BE2C (cell line): Measurements from ENCODE around the gene PLET1.
"Not testable (repeated sequence)": the region's sequence is repeated elsewhere in the genome, so short reads cannot be mapped to it uniquely, and the experiment has no call there.

ENCODE experiments used
- DNase-seq: peaks from one replicate; pipeline ENCODE4 v3.0.0-alpha.2; 2020
- H3K27me3 ChIP-seq: fragments of 250-450 bp; sonication (Bioruptor Pico); 2 replicates; pipeline ENCODE4 v1.5.1; 2020; ENCODE audit warnings: mild to moderate bottlenecking
- H3K36me3 ChIP-seq: fragments of 250-450 bp; sonication (Bioruptor Pico); 2 replicates; pipeline ENCODE4 v1.5.1; 2020; ENCODE audit warnings: mild to moderate bottlenecking
- H3K4me1 ChIP-seq: fragments of 250-450 bp; sonication (Bioruptor Pico); 2 replicates; pipeline ENCODE4 v1.5.1; 2020
- H3K4me3 ChIP-seq: 2 replicates; pipeline ENCODE4 v1.5.1; 2011; ENCODE audit warnings: low read depth, low read length
- H3K9me3 ChIP-seq: fragments of 250-450 bp; sonication (Bioruptor Pico); 2 replicates; pipeline ENCODE4 v1.5.1; 2020
- TF ChIP-seq, protein P1 (sequence below): IDR thresholded peaks from 2 replicates; pipeline ENCODE4 v1.5.1; 2012; ENCODE audit warnings: mild to moderate bottlenecking, low read depth, low read length

Gene PLET1

DNA sequence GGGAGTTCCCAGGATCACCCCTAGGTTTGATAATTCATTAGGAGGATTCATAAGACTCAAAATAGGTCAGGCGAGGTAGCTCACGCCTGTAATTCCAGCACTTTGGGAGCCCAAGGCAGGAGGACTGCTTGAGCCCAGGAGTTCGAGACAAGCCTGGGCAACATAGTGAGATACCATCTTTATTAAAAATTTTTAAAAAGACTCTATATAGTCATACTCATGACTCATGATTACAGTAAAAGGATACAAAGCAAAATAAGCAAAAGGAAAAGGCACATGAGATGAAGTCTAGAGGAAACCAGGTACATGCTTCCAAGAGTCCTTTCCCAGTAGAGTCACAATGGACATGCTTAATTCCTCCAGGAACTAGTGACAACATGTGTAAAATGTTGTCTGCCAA is 48.4 kb downstream of the PLET1 start:
- no peaks in the 10 kb centered on the region for H3K36me3 ChIP-seq
- TF ChIP-seq, protein P1, sequence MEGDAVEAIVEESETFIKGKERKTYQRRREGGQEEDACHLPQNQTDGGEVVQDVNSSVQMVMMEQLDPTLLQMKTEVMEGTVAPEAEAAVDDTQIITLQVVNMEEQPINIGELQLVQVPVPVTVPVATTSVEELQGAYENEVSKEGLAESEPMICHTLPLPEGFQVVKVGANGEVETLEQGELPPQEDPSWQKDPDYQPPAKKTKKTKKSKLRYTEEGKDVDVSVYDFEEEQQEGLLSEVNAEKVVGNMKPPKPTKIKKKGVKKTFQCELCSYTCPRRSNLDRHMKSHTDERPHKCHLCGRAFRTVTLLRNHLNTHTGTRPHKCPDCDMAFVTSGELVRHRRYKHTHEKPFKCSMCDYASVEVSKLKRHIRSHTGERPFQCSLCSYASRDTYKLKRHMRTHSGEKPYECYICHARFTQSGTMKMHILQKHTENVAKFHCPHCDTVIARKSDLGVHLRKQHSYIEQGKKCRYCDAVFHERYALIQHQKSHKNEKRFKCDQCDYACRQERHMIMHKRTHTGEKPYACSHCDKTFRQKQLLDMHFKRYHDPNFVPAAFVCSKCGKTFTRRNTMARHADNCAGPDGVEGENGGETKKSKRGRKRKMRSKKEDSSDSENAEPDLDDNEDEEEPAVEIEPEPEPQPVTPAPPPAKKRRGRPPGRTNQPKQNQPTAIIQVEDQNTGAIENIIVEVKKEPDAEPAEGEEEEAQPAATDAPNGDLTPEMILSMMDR: no peak
- no peak for DNase-seq
- H3K4me1 ChIP-seq: no peaks in the 10 kb centered on the region
- H3K4me3 ChIP-seq: no peak overlapping the region
- no peaks in the 10 kb centered on the region for H3K9me3 ChIP-seq
- no peaks in the 10 kb centered on the region for H3K27me3 ChIP-seq

DNA sequence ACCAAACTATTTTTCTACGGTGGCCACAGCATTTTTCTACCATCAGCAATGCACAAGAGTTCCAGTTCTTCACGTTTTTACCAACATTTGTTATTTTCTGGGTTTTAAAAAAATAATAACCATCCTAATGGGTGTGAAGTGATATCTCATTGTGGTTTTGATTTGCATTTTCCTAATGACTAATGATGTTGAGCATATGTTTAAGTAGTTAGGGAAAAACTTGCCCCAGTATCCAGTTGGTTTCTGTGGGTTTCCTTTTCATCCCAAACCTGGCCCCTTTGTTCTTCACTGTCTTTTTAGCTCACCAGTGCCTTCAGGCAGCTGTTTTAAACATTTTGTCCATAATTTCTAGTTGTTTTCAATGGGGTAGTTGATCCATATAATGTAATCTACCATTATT is 49.1 kb downstream of the PLET1 start:
- Histone ChIP-seq H3K4me3 (no peak overlapping the region), H3K9me3 (no peaks in the 10 kb centered on the region), H3K4me1 (no peaks in the 10 kb centered on the region), H3K27me3 (no peaks in the 10 kb centered on the region), H3K36me3 (no peaks in the 10 kb centered on the region)
- DNase-seq: no peak
- TF ChIP-seq, protein P1: no peak

DNA sequence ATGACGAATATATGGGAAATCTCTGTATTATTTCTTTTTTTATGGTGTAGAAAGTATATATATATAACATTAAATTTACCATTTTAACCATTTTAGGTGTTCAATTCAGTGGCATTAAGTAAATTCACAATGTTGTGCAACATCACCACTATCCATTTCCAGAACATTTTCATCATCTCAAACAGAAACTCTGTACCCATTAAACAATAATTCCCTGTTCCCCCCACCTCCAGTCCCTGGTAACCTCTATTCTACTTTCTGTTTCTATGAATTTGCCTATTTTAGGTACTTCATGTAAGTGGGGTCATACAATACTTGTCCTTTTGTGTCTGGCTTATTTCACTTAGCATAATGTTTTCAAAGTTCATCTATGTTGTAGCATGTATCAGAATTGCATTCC is 49.8 kb downstream of the PLET1 start:
- no peak for DNase-seq
- no peaks in the 10 kb centered on the region for H3K36me3 ChIP-seq
- no peaks in the 10 kb centered on the region for H3K4me1 ChIP-seq
- no peaks in the 10 kb centered on the region for H3K9me3 ChIP-seq
- no peaks in the 10 kb centered on the region for H3K27me3 ChIP-seq
- TF ChIP-seq, protein P1: no peak
- H3K4me3 ChIP-seq: no peak overlapping the region

DNA sequence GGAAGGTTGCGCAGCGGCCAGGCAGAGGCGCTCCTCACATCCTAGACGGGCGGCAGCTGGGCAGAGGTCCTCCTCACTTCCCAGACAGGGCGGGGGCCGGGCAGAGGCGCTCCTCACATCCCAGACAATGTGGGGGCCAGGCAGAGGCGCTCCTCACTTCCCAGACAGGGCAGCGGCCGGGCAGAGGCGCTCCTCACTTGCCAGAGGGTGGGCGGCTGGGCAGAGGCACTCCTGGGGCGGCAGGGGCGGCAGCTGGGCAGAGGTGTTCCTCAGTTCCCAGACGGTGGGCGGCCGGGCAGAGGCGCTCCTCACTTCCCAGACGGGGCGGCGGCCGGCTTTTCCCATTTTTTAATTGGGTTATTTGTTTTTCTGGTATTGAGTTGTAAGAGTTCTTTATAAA is 54.6 kb downstream of the PLET1 start:
- no peaks in the 10 kb centered on the region for H3K4me1 ChIP-seq
- no peaks in the 10 kb centered on the region for H3K27me3 ChIP-seq
- DNase-seq: no peak
- no peaks in the 10 kb centered on the region for H3K9me3 ChIP-seq
- H3K36me3 ChIP-seq: no peaks in the 10 kb centered on the region
- H3K4me3 ChIP-seq: no peak overlapping the region
- TF ChIP-seq, protein P1: no peak

DNA sequence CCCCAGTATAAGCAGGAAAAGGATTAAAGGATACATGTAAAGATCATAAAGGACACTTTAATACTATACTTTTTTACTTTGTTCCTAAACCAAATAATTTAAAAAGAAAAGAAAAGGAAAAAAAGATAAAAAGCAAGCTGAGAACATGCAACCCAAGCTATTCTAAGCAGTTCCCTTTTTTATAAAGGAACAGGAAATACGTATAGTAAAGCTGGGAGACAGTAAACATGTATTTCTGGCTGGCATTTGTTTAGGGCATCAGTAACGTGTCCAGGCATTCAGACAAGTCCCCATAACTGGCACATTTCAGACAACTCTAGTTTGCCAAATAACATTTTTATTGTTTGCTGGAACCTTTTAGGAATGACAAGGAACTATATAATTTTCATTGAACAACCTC is 60.4 kb downstream of the PLET1 start:
- H3K36me3 ChIP-seq: no peaks in the 10 kb centered on the region
- H3K4me1 ChIP-seq: no peaks in the 10 kb centered on the region

DNA sequence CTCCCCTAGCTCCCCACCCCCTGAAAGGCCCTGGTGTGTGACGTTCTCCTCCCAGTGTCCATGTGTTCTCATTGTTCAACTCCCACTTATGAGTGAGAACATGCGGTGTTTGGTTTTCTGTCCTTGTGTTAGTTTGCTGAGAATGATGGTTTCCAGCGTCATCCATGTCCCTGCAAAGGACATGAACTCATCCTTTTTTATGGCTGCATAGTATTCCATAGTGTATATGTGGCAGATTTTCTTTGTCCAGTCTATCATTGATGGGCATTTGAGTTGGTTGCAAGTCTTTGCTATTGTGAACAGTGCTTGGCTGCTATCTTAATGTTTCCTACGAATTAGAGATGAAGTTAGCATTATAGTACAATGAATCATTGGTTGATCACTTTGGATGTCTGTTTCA is 61.6 kb downstream of the PLET1 start:
- not testable (repeated sequence) for H3K9me3 ChIP-seq, H3K36me3 ChIP-seq, H3K4me1 ChIP-seq, DNase-seq, H3K4me3 ChIP-seq, H3K27me3 ChIP-seq

More for the DNA sequence above, 60.4 kb downstream of the PLET1 start:
- DNase-seq: no peak
- no peak overlapping the region for H3K4me3 ChIP-seq
- 0 out of 2 replicates have a peak, but pooled peaks cover 3% of the 10 kb centered on the region for H3K27me3 ChIP-seq
- TF ChIP-seq, protein P1: no peak
- no peaks in the 10 kb centered on the region; the same call in 1 of the 2 replicates for H3K9me3 ChIP-seq
